GM18868 (cell line): ENCODE results near the gene GLIPR2.
"Not testable (repeated sequence)": the region's sequence is repeated elsewhere in the genome, so short reads cannot be mapped to it uniquely, and the experiment has no call there.

ENCODE experiments used
- ATAC-seq: cut with Tn5 transposase; IDR thresholded peaks from one replicate; pipeline ENCODE4 v1.9.1; 2021; ENCODE audit warnings: mild to moderate bottlenecking, moderate library complexity; ENCODE audit not compliant: unreplicated experiment

GLIPR2 gene

GRCh38 chr9:36121971-36122370, 14.6 kb upstream of the GLIPR2 start:
- ATAC-seq: no peak

GRCh38 chr9:36123515-36123914, 13.0 kb upstream of the GLIPR2 start:
- no peak for ATAC-seq

- ATAC-seq: no peak
Observed at GRCh38 chr9:36125062-36125855, 11.3 kb upstream of the GLIPR2 start.

- ATAC-seq: no peak
Observed at GRCh38 chr9:36126016-36126730, 10.4 kb upstream of the GLIPR2 start.

GRCh38 chr9:36127652-36128244, 8.8 kb upstream of the GLIPR2 start:
- ATAC-seq: no peak

GRCh38 chr9:36128349-36128748, 8.2 kb upstream of the GLIPR2 start:
- ATAC-seq: no peak

GRCh38 chr9:36129139-36129538, 7.4 kb upstream of the GLIPR2 start:
- ATAC-seq: no peak

- ATAC-seq: not testable (repeated sequence)
Observed at GRCh38 chr9:36131666-36132065, 4.9 kb upstream of the GLIPR2 start.

GRCh38 chr9:36132086-36132485, 4.4 kb upstream of the GLIPR2 start:
- ATAC-seq: no peak

GRCh38 chr9:36134761-36135505, 1.6 kb upstream of the GLIPR2 start:
- no peak for ATAC-seq

GRCh38 chr9:36135741-36136271, 727 bp upstream of the GLIPR2 start:
- no peak for ATAC-seq

GRCh38 chr9:36136894-36137391, 410 bp downstream of the GLIPR2 start:
- ATAC-seq: peak; percentile 31

GRCh38 chr9:36137392-36138004, 965 bp downstream of the GLIPR2 start:
- ATAC-seq: no peak

- ATAC-seq: no peak
Observed at GRCh38 chr9:36138496-36138895, 2.0 kb downstream of the GLIPR2 start.

- ATAC-seq: no peak
Observed at GRCh38 chr9:36138901-36139300, 2.4 kb downstream of the GLIPR2 start.

GRCh38 chr9:36140086-36141084, 3.9 kb downstream of the GLIPR2 start:
- no peak for ATAC-seq

GRCh38 chr9:36141288-36141687, 4.8 kb downstream of the GLIPR2 start:
- no peak for ATAC-seq

GRCh38 chr9:36141761-36142160, 5.2 kb downstream of the GLIPR2 start:
- ATAC-seq: no peak
